ENCODE measurements around the gene CAMK2D.

Gene CAMK2D

GRCh38 chr4:113419631-113420030, 341.9 kb downstream of the CAMK2D start:
- DNase-seq (ENCODE audit: low spot score): no peak
- no peaks in the 10 kb centered on the region for H3K36me3 ChIP-seq (replicated peaks in 1 of 2; ENCODE audit: control insufficient read depth in 2 of 2, insufficient read depth in 2 of 2, low read length in 2 of 2)
- no peak overlapping the region for H4K91ac ChIP-seq (ENCODE audit: low read depth, low read length, poor library complexity)
- no peak overlapping the region for H3K23ac ChIP-seq (ENCODE audit: low read depth, low read length, poor library complexity)
- H3K79me1 ChIP-seq (ENCODE audit: low read depth, low read length): no peaks in the 10 kb centered on the region
- H2BK15ac ChIP-seq (ENCODE audit: low read length): no peak overlapping the region
- no peaks in the 10 kb centered on the region for H3K27me3 ChIP-seq (ENCODE audit: control insufficient read depth in 3 of 3, insufficient read depth in 3 of 3, low read depth in 1 of 3, low read length in 3 of 3)
- no peak overlapping the region for H2AFZ ChIP-seq (ENCODE audit: low read length)
- no peak overlapping the region for H2AK5ac ChIP-seq (ENCODE audit: low read depth, low read length)
- no peak overlapping the region for H3K9ac ChIP-seq (ENCODE audit: low read depth, low read length, poor library complexity)
- H4K8ac ChIP-seq (ENCODE audit: low read depth, low read length): no peak overlapping the region
- no peak overlapping the region for H3K4ac ChIP-seq (ENCODE audit: low read length)
- no peak overlapping the region for H3K4me2 ChIP-seq (ENCODE audit: insufficient read depth, low read length, poor library complexity, severe bottlenecking)
- no peaks in the 10 kb centered on the region for H3K4me1 ChIP-seq (ENCODE audit: control insufficient read depth in 2 of 2, insufficient read depth in 1 of 2, low read depth in 1 of 2, low read length in 2 of 2)
- H3K4me3 ChIP-seq (ENCODE audit: low read length in 2 of 2): no peak overlapping the region
- no peak overlapping the region for H2BK120ac ChIP-seq (ENCODE audit: low read depth, low read length)
- no peak overlapping the region for H2BK12ac ChIP-seq (ENCODE audit: low read length)
- no peak overlapping the region for H3K27ac ChIP-seq (replicated peaks; ENCODE audit: low read length)
- H2BK5ac ChIP-seq (ENCODE audit: low read length): no peak overlapping the region
- no peak overlapping the region for H3K18ac ChIP-seq (ENCODE audit: low read length)
- H3K14ac ChIP-seq (ENCODE audit: low read length): no peak overlapping the region
- WGBS, 2 donors (ENCODE audit: extremely low coverage in 2 of 2, insufficient read length in 2 of 2, insufficient replicate concordance in 1 of 2): no CpG with 5 or more reads among the region's 2 CpGs
- peaks cover 1 to 3% of the 10 kb centered on the region in 2 donors for H3K9me3 ChIP-seq (replicated peaks in 1 of 2; ENCODE audit: control insufficient read depth in 2 of 2, insufficient read depth in 1 of 2, low read depth in 1 of 2, low read length in 2 of 2)

DNA sequence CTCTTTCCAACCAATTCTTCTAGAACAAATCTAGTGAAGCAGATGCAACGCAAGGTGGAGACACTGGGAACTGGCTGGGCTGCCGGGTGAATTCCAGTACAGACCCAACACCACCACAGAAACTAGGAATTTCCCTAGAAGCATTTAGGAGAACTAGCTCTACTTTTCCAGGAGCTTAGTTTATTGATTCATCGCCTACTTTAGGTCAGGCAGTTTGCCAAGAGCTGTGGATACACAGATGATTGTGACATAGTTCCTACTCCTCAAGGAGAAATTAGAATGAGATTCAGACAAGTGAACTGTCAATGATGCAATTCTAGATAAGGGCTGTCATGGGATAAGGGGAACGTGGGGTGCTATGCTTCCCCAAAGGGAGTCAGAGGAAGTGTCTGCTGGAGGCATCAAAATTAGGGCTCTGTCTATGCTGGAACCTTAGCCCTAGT, 350.0 kb downstream of the CAMK2D start:
- H3K4me2 ChIP-seq (ENCODE audit: insufficient read depth, low read length, poor library complexity, severe bottlenecking): no peak overlapping the region
- H3K36me3 ChIP-seq (replicated peaks in 1 of 2; ENCODE audit: control insufficient read depth in 2 of 2, insufficient read depth in 2 of 2, low read length in 2 of 2): no peaks in the 10 kb centered on the region
- H2BK12ac ChIP-seq (ENCODE audit: low read length): no peak overlapping the region
- no peak overlapping the region for H3K9ac ChIP-seq (ENCODE audit: low read depth, low read length, poor library complexity)
- no peak for DNase-seq (ENCODE audit: low spot score)
- H3K4me1 ChIP-seq (ENCODE audit: control insufficient read depth in 2 of 2, insufficient read depth in 1 of 2, low read depth in 1 of 2, low read length in 2 of 2): peaks cover 0 to 1% of the 10 kb centered on the region in 2 donors
- H3K4ac ChIP-seq (ENCODE audit: low read length): no peak overlapping the region
- WGBS, 2 donors (ENCODE audit: extremely low coverage in 2 of 2, insufficient read length in 2 of 2, insufficient replicate concordance in 1 of 2): no CpG with 5 or more reads among the region's 4 CpGs
- no peak overlapping the region for H2AK5ac ChIP-seq (ENCODE audit: low read depth, low read length)
- H4K8ac ChIP-seq (ENCODE audit: low read depth, low read length): no peak overlapping the region
- H2AFZ ChIP-seq (ENCODE audit: low read length): no peak overlapping the region
- no peaks in the 10 kb centered on the region for H3K27me3 ChIP-seq (ENCODE audit: control insufficient read depth in 3 of 3, insufficient read depth in 3 of 3, low read depth in 1 of 3, low read length in 3 of 3)
- H2BK15ac ChIP-seq (ENCODE audit: low read length): no peak overlapping the region
- no peak overlapping the region for H3K4me3 ChIP-seq (ENCODE audit: low read length in 2 of 2)
- no peak overlapping the region for H3K23ac ChIP-seq (ENCODE audit: low read depth, low read length, poor library complexity)
- H4K91ac ChIP-seq (ENCODE audit: low read depth, low read length, poor library complexity): no peak overlapping the region
- H3K79me1 ChIP-seq (ENCODE audit: low read depth, low read length): no peaks in the 10 kb centered on the region
- no peak overlapping the region for H3K14ac ChIP-seq (ENCODE audit: low read length)
- no peak overlapping the region for H2BK5ac ChIP-seq (ENCODE audit: low read length)
- H3K9me3 ChIP-seq (replicated peaks in 1 of 2; ENCODE audit: control insufficient read depth in 2 of 2, insufficient read depth in 1 of 2, low read depth in 1 of 2, low read length in 2 of 2): no peaks in the 10 kb centered on the region
- no peak overlapping the region for H3K27ac ChIP-seq (replicated peaks; ENCODE audit: low read length)
- H2BK120ac ChIP-seq (ENCODE audit: low read depth, low read length): no peak overlapping the region
- no peak overlapping the region for H3K18ac ChIP-seq (ENCODE audit: low read length)

- no peak overlapping the region for H4K8ac ChIP-seq (ENCODE audit: low read depth, low read length)
- no peak overlapping the region for H3K14ac ChIP-seq (ENCODE audit: low read length)
- H2BK15ac ChIP-seq (ENCODE audit: low read length): no peak overlapping the region
- no peak overlapping the region for H2AK5ac ChIP-seq (ENCODE audit: low read depth, low read length)
- no peak overlapping the region for H3K4me3 ChIP-seq (ENCODE audit: low read length in 2 of 2)
- H3K4ac ChIP-seq (ENCODE audit: low read length): no peak overlapping the region
- no peak overlapping the region for H2BK5ac ChIP-seq (ENCODE audit: low read length)
- H3K27ac ChIP-seq (replicated peaks; ENCODE audit: low read length): no peak overlapping the region
- DNase-seq (ENCODE audit: low spot score): no peak
- peaks cover 0 to 4% of the 10 kb centered on the region in 2 donors for H3K4me1 ChIP-seq (ENCODE audit: control insufficient read depth in 2 of 2, insufficient read depth in 1 of 2, low read depth in 1 of 2, low read length in 2 of 2)
- H3K18ac ChIP-seq (ENCODE audit: low read length): no peak overlapping the region
- no peak overlapping the region for H2AFZ ChIP-seq (ENCODE audit: low read length)
- no peak overlapping the region for H2BK120ac ChIP-seq (ENCODE audit: low read depth, low read length)
- no peak overlapping the region for H4K91ac ChIP-seq (ENCODE audit: low read depth, low read length, poor library complexity)
- no peak overlapping the region for H2BK12ac ChIP-seq (ENCODE audit: low read length)
- H3K36me3 ChIP-seq (replicated peaks in 1 of 2; ENCODE audit: control insufficient read depth in 2 of 2, insufficient read depth in 2 of 2, low read length in 2 of 2): no peaks in the 10 kb centered on the region
- H3K9ac ChIP-seq (ENCODE audit: low read depth, low read length, poor library complexity): no peak overlapping the region
- H3K23ac ChIP-seq (ENCODE audit: low read depth, low read length, poor library complexity): no peak overlapping the region
- no peaks in the 10 kb centered on the region for H3K9me3 ChIP-seq (replicated peaks in 1 of 2; ENCODE audit: control insufficient read depth in 2 of 2, insufficient read depth in 1 of 2, low read depth in 1 of 2, low read length in 2 of 2)
- no peaks in the 10 kb centered on the region for H3K79me1 ChIP-seq (ENCODE audit: low read depth, low read length)
- H3K4me2 ChIP-seq (ENCODE audit: insufficient read depth, low read length, poor library complexity, severe bottlenecking): no peak overlapping the region
- no peaks in the 10 kb centered on the region for H3K27me3 ChIP-seq (ENCODE audit: control insufficient read depth in 3 of 3, insufficient read depth in 3 of 3, low read depth in 1 of 3, low read length in 3 of 3)
Observed at GRCh38 chr4:113410686-113411085, 350.9 kb downstream of the CAMK2D start.

GRCh38 chr4:113409181-113409580, 352.4 kb downstream of the CAMK2D start:
- H4K8ac ChIP-seq (ENCODE audit: low read depth, low read length): no peak overlapping the region
- no peak overlapping the region for H2AK5ac ChIP-seq (ENCODE audit: low read depth, low read length)
- no peak overlapping the region for H3K4me3 ChIP-seq (ENCODE audit: low read length in 2 of 2)
- WGBS, 2 donors (ENCODE audit: extremely low coverage in 2 of 2, insufficient read length in 2 of 2, insufficient replicate concordance in 1 of 2): no CpG with 5 or more reads among the region's 4 CpGs
- no peak overlapping the region for H2BK5ac ChIP-seq (ENCODE audit: low read length)
- no peak overlapping the region for H2BK12ac ChIP-seq (ENCODE audit: low read length)
- no peak overlapping the region for H3K23ac ChIP-seq (ENCODE audit: low read depth, low read length, poor library complexity)
- no peak overlapping the region for H2BK15ac ChIP-seq (ENCODE audit: low read length)
- no peak overlapping the region for H2AFZ ChIP-seq (ENCODE audit: low read length)
- H3K9ac ChIP-seq (ENCODE audit: low read depth, low read length, poor library complexity): no peak overlapping the region
- peaks cover 0 to 4% of the 10 kb centered on the region in 2 donors for H3K4me1 ChIP-seq (ENCODE audit: control insufficient read depth in 2 of 2, insufficient read depth in 1 of 2, low read depth in 1 of 2, low read length in 2 of 2)
- no peak overlapping the region for H3K18ac ChIP-seq (ENCODE audit: low read length)
- no peaks in the 10 kb centered on the region for H3K36me3 ChIP-seq (replicated peaks in 1 of 2; ENCODE audit: control insufficient read depth in 2 of 2, insufficient read depth in 2 of 2, low read length in 2 of 2)
- H3K9me3 ChIP-seq (replicated peaks in 1 of 2; ENCODE audit: control insufficient read depth in 2 of 2, insufficient read depth in 1 of 2, low read depth in 1 of 2, low read length in 2 of 2): no peaks in the 10 kb centered on the region
- no peak overlapping the region for H3K4ac ChIP-seq (ENCODE audit: low read length)
- H3K27me3 ChIP-seq (ENCODE audit: control insufficient read depth in 3 of 3, insufficient read depth in 3 of 3, low read depth in 1 of 3, low read length in 3 of 3): no peaks in the 10 kb centered on the region
- no peaks in the 10 kb centered on the region for H3K79me1 ChIP-seq (ENCODE audit: low read depth, low read length)
- no peak overlapping the region for H3K4me2 ChIP-seq (ENCODE audit: insufficient read depth, low read length, poor library complexity, severe bottlenecking)
- H3K14ac ChIP-seq (ENCODE audit: low read length): no peak overlapping the region
- no peak overlapping the region for H4K91ac ChIP-seq (ENCODE audit: low read depth, low read length, poor library complexity)
- no peak overlapping the region for H2BK120ac ChIP-seq (ENCODE audit: low read depth, low read length)
- DNase-seq (ENCODE audit: low spot score): no peak
- H3K27ac ChIP-seq (replicated peaks; ENCODE audit: low read length): no peak overlapping the region
